SK-N-SH treated with all-trans-retinoic acid at 6 μM for 48 hours (cell line): ENCODE data around the gene PHACTR2.

ENCODE experiments used
- ATAC-seq: fragments of 200-7000 bp; cut with Tn5 transposase; 3 replicates; pipeline ENCODE4 v1.9.1; 2020; ENCODE audit warnings: mild to moderate bottlenecking, moderate library complexity
- ARNTL ChIP-seq: fragments of 450-650 bp; formaldehyde crosslinking; IDR thresholded peaks from 2 replicates; pipeline ENCODE4 v1.5.0; 2020; ENCODE audit warnings: low read depth, mild to moderate bottlenecking, moderate library complexity, borderline replicate concordance
- BACH2 ChIP-seq: fragments of 250-450 bp; sonication (Bioruptor Pico); IDR thresholded peaks from 2 replicates; pipeline ENCODE4 v1.9.0; 2021; ENCODE audit warnings: mild to moderate bottlenecking, borderline replicate concordance
- CSDC2 ChIP-seq: fragments of 250-450 bp; sonication (Bioruptor Pico); IDR thresholded peaks from 2 replicates; pipeline ENCODE4 v1.5.0; 2020; ENCODE audit warnings: mild to moderate bottlenecking, moderate library complexity
- ESRRG ChIP-seq: fragments of 250-450 bp; sonication (Bioruptor Pico); IDR thresholded peaks from 2 replicates; pipeline ENCODE4 v1.6.1; 2021; ENCODE audit warnings: mild to moderate bottlenecking
- GLIS3 ChIP-seq: fragments of 250-450 bp; sonication (Bioruptor Pico); IDR thresholded peaks from 2 replicates; pipeline ENCODE4 v1.5.0; 2020; ENCODE audit warnings: mild to moderate bottlenecking, moderate library complexity
- POU6F1 ChIP-seq: fragments of 250-450 bp; sonication (Bioruptor Pico); IDR thresholded peaks from 2 replicates; pipeline ENCODE4 v1.8.0; 2021; ENCODE audit warnings: low read depth, mild to moderate bottlenecking, moderate library complexity, borderline replicate concordance
- PPARA ChIP-seq: fragments of 250-450 bp; sonication (Bioruptor Pico); IDR thresholded peaks from 2 replicates; pipeline ENCODE4 v1.5.0; 2020; ENCODE audit warnings: mild to moderate bottlenecking, borderline replicate concordance
- RARB ChIP-seq: fragments of 250-450 bp; sonication (Bioruptor Pico); IDR thresholded peaks from 2 replicates; pipeline ENCODE4 v1.8.0; 2021; ENCODE audit warnings: mild to moderate bottlenecking, moderate library complexity
- SNAI2 ChIP-seq: fragments of 250-450 bp; sonication (Bioruptor Pico); IDR thresholded peaks from 2 replicates; pipeline ENCODE4 v1.5.0; 2020; ENCODE audit warnings: mild to moderate bottlenecking, moderate library complexity
- TCF4 ChIP-seq: fragments of 250-450 bp; sonication (Bioruptor Pico); IDR thresholded peaks from 2 replicates; pipeline ENCODE4 v1.8.0; 2021; ENCODE audit warnings: mild to moderate bottlenecking, moderate library complexity, borderline replicate concordance
- TOX ChIP-seq: fragments of 250-450 bp; sonication (Bioruptor Pico); IDR thresholded peaks from 2 replicates; pipeline ENCODE4 v1.8.0; 2021; ENCODE audit warnings: mild to moderate bottlenecking, moderate library complexity, borderline replicate concordance
- TSHZ2 ChIP-seq: fragments of 250-450 bp; sonication (Bioruptor Pico); IDR thresholded peaks from 2 replicates; pipeline ENCODE4 v1.5.0; 2020; ENCODE audit warnings: mild to moderate bottlenecking, moderate library complexity
- ZC3H10 ChIP-seq: fragments of 250-450 bp; sonication (Bioruptor Pico); IDR thresholded peaks from 2 replicates; pipeline ENCODE4 v1.5.1; 2021; ENCODE audit warnings: mild to moderate bottlenecking, moderate library complexity
- ZFP3 ChIP-seq: fragments of 250-450 bp; sonication (Bioruptor Pico); IDR thresholded peaks from 2 replicates; pipeline ENCODE4 v1.5.0; 2020; ENCODE audit warnings: mild to moderate bottlenecking, moderate library complexity
- ZFP30 ChIP-seq: fragments of 450-650 bp; formaldehyde crosslinking; IDR thresholded peaks from 2 replicates; pipeline ENCODE4 v1.5.0; 2022; ENCODE audit warnings: mild to moderate bottlenecking, moderate library complexity
- ZNF565 ChIP-seq: fragments of 450-650 bp; formaldehyde crosslinking; conservative IDR thresholded peaks from 2 replicates; pipeline ENCODE4 v1.5.0; 2020; ENCODE audit warnings: low read depth, mild to moderate bottlenecking, moderate library complexity
- ZNF70 ChIP-seq: fragments of 450-650 bp; formaldehyde crosslinking; IDR thresholded peaks from 2 replicates; pipeline ENCODE4 v1.5.0; 2020; ENCODE audit warnings: mild to moderate bottlenecking, moderate library complexity
- ZNF8 ChIP-seq: fragments of 450-650 bp; formaldehyde crosslinking; IDR thresholded peaks from 2 replicates; pipeline ENCODE4 v1.5.0; 2020; ENCODE audit warnings: mild to moderate bottlenecking, moderate library complexity
- TF ChIP-seq, protein P1 (sequence below): fragments of 250-450 bp; sonication (Bioruptor Pico); IDR thresholded peaks from 2 replicates; pipeline ENCODE4 v1.8.0; 2020; ENCODE audit warnings: mild to moderate bottlenecking, moderate library complexity, borderline replicate concordance
- TF ChIP-seq, protein P2 (sequence below): fragments of 250-450 bp; sonication (Bioruptor Pico); IDR thresholded peaks from 2 replicates; pipeline ENCODE4 v1.5.1; 2020; ENCODE audit warnings: low read depth, mild to moderate bottlenecking, moderate library complexity
- TF ChIP-seq, protein P3 (sequence below): fragments of 250-450 bp; sonication (Bioruptor Pico); IDR thresholded peaks from 2 replicates; pipeline ENCODE4 v1.5.1; 2021; ENCODE audit warnings: mild to moderate bottlenecking, moderate library complexity

PHACTR2 gene

DNA sequence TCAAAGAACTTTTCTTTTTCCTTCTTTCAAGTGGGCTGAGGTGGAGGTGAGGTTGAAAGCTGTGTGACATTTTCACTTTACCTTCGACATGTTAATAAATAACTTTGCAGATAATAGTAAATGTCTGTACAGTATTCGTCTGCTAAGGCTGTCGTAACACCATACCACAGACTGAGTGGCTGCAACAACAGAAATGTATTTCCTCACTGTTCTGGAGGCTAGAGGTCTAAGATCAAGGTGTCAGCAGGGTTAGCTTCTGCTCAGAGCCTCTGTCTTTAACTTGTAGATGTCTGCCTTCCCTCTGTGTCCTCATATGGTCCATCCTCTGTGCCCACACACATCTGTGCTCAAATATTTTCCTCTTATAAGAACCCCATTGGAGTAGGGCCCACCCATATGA, 14.9 kb downstream of the PHACTR2 start (continued):
- no peak for TF ChIP-seq POU6F1 (CRISPR knock-in tag)

GRCh38 chr6:143694013-143694412, 16.2 kb downstream of the PHACTR2 start:
- TF ChIP-seq BACH2 = no peak
- no peak for TF ChIP-seq SNAI2 (CRISPR knock-in tag)
- TF ChIP-seq, protein P1, sequence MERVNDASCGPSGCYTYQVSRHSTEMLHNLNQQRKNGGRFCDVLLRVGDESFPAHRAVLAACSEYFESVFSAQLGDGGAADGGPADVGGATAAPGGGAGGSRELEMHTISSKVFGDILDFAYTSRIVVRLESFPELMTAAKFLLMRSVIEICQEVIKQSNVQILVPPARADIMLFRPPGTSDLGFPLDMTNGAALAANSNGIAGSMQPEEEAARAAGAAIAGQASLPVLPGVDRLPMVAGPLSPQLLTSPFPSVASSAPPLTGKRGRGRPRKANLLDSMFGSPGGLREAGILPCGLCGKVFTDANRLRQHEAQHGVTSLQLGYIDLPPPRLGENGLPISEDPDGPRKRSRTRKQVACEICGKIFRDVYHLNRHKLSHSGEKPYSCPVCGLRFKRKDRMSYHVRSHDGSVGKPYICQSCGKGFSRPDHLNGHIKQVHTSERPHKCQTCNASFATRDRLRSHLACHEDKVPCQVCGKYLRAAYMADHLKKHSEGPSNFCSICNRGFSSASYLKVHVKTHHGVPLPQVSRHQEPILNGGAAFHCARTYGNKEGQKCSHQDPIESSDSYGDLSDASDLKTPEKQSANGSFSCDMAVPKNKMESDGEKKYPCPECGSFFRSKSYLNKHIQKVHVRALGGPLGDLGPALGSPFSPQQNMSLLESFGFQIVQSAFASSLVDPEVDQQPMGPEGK (CRISPR knock-in tag) = no peak
- no peak for TF ChIP-seq ZFP30 (CRISPR knock-in tag)
- TF ChIP-seq ZNF8 (CRISPR knock-in tag) = no peak
- no peak for TF ChIP-seq RARB (CRISPR knock-in tag)
- TF ChIP-seq POU6F1 (CRISPR knock-in tag) = no peak
- no peak for TF ChIP-seq TSHZ2 (CRISPR knock-in tag)
- ATAC-seq = no peak

- TF ChIP-seq ESRRG (CRISPR knock-in tag) (no peak), GLIS3 (CRISPR knock-in tag) (no peak), ARNTL (CRISPR knock-in tag) (no peak), TCF4 (CRISPR knock-in tag) (no peak), ZNF70 (CRISPR knock-in tag) (no peak), ZNF565 (CRISPR knock-in tag) (no peak), SNAI2 (CRISPR knock-in tag) (no peak), TOX (no peak), ZNF8 (CRISPR knock-in tag) (no peak), ZFP3 (CRISPR knock-in tag) (no peak), CSDC2 (CRISPR knock-in tag) (no peak), ZC3H10 (CRISPR knock-in tag) (no peak), PPARA (no peak), ZFP30 (CRISPR knock-in tag) (no peak)
- TF ChIP-seq, protein P2, sequence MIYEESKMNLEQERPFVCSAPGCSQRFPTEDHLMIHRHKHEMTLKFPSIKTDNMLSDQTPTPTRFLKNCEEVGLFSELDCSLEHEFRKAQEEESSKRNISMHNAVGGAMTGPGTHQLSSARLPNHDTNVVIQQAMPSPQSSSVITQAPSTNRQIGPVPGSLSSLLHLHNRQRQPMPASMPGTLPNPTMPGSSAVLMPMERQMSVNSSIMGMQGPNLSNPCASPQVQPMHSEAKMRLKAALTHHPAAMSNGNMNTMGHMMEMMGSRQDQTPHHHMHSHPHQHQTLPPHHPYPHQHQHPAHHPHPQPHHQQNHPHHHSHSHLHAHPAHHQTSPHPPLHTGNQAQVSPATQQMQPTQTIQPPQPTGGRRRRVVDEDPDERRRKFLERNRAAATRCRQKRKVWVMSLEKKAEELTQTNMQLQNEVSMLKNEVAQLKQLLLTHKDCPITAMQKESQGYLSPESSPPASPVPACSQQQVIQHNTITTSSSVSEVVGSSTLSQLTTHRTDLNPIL (CRISPR knock-in tag) = no peak
- TF ChIP-seq, protein P1 (CRISPR knock-in tag) = no peak
- TF ChIP-seq, protein P3, sequence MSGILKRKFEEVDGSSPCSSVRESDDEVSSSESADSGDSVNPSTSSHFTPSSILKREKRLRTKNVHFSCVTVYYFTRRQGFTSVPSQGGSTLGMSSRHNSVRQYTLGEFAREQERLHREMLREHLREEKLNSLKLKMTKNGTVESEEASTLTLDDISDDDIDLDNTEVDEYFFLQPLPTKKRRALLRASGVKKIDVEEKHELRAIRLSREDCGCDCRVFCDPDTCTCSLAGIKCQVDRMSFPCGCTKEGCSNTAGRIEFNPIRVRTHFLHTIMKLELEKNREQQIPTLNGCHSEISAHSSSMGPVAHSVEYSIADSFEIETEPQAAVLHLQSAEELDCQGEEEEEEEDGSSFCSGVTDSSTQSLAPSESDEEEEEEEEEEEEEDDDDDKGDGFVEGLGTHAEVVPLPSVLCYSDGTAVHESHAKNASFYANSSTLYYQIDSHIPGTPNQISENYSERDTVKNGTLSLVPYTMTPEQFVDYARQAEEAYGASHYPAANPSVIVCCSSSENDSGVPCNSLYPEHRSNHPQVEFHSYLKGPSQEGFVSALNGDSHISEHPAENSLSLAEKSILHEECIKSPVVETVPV (CRISPR knock-in tag) = no peak
- no peak for ATAC-seq
Measured at GRCh38 chr6:143694560-143694959, 16.8 kb downstream of the PHACTR2 start.
